AG04450 (cell line): Measurements from ENCODE around the gene MCRIP2. TPM values are rescaled to one million over a fixed set of nuclear protein-coding genes. Genes with fewer than 3 reads are reported as not detected.
"Not testable (repeated sequence)": the region's sequence is repeated elsewhere in the genome, so short reads cannot be mapped to it uniquely, and the experiment has no call there.

Experiments used
- CTCF ChIA-PET: fragments of 300-600, 350-600 bp; formaldehyde crosslinking; extraction: SDS; loops from one replicate; lab custom pipeline; 2022; ENCODE audit warnings: antibody characterized with exemption, inconsistent platforms; lab: Charles Lee
- POLR2A ChIA-PET: fragments of 350-600 bp; formaldehyde crosslinking; extraction: SDS; loops from one replicate; lab custom pipeline; 2021; ENCODE audit warnings: antibody characterized with exemption, inconsistent platforms; lab: Yijun Ruan, JAX
- DNase-seq: peaks from one replicate; pipeline ENCODE4 v3.0.0-alpha.2; 2011; ENCODE audit warnings: low read depth, low spot score
- H3K27ac ChIP-seq: one replicate; pipeline ENCODE4 v1.5.1; 2012; ENCODE audit warnings: low read depth, low read length, control low read depth
- H3K27me3 ChIP-seq: one replicate; pipeline ENCODE4 v1.6.0; 2012; ENCODE audit warnings: low read length; ENCODE audit not compliant: control insufficient read depth, insufficient read depth
- H3K4me3 ChIP-seq: 2 replicates; pipeline ENCODE4 v1.5.1; 2011; ENCODE audit warnings: mild to moderate bottlenecking, low read depth, low read length, control low read depth
- H3K9me3 ChIP-seq: 2 replicates; pipeline ENCODE4 v1.5.1; 2012; ENCODE audit warnings: low read length; ENCODE audit not compliant: control insufficient read depth, insufficient read depth
- CTCF ChIP-seq: IDR thresholded peaks from 2 replicates; pipeline ENCODE4 v1.5.1; 2011; ENCODE audit warnings: low read depth, low read length, control low read depth, inconsistent platforms
- polyA plus RNA-seq: library from polyadenylated mRNA; depleted of rRNA; stranded (reverse); fragments of >200 nt; gene quantifications from 2 replicates; pipeline ENCODE4 v1.2.3, GENCODE V29; 2011

MCRIP2 gene
- polyA plus RNA-seq, 1 experiment: 6.7 TPM

GRCh38 chr16:593807-594206 is 47.8 kb upstream of the MCRIP2 start:
- POLR2A ChIA-PET: no interaction called here
- DNase-seq: no peak
- Histone ChIP-seq H3K27me3 (no peaks in the 10 kb centered on the region), H3K4me3 (no peak overlapping the region), H3K27ac (no peak overlapping the region), H3K9me3 (peaks cover 1% of the 10 kb centered on the region; the same call in 1 of the 2 replicates)
- CTCF ChIA-PET: no interaction called here
- no peak for TF ChIP-seq CTCF

DNA sequence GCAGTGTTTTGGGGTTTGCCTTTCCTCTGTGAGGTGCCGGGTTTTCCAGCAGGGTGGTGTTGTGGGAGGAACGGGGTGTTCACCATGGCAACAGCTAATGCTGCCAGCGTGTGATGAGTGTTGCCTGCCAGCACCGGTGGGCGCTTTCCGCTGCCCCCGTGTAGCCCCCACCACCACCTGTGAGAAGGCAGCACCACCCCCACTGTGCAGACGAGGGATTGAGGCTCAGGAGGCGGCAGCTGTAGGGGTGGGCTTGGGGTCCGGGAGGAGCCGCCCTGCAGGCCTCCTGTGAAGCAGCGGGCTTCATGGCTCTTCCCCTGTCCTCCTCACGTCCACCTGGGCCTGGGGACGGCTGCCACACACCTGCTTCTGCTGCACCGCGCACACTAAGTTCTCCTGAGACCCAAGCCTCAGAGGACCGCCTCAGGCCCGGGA is 46.5 kb upstream of the MCRIP2 start:
- POLR2A ChIA-PET: no interaction called here
- CTCF ChIA-PET: no interaction called here
- Histone ChIP-seq H3K27ac (no peak overlapping the region), H3K27me3 (no peaks in the 10 kb centered on the region), H3K9me3 (peaks cover 8% of the 10 kb centered on the region), H3K4me3 (no peak overlapping the region)
- DNase-seq: no peak
- no peak for TF ChIP-seq CTCF

GRCh38 chr16:595942-596735 is 45.5 kb upstream of the MCRIP2 start:
- H3K9me3 ChIP-seq: peaks cover 8% of the 10 kb centered on the region
- no peak overlapping the region for H3K27ac ChIP-seq
- TF ChIP-seq CTCF: no peak
- CTCF ChIA-PET: no interaction called here
- no peak overlapping the region for H3K4me3 ChIP-seq
- POLR2A ChIA-PET: interaction anchor here (0.6 kb wide), 1 partner anchor 11 kb away, joined by 4 read pairs; no protein-coding TSS in a partner anchor
- no peaks in the 10 kb centered on the region for H3K27me3 ChIP-seq
- no peak for DNase-seq

- Histone ChIP-seq H3K4me3 (no peak overlapping the region), H3K9me3 (peaks cover 8% of the 10 kb centered on the region), H3K27ac (no peak overlapping the region), H3K27me3 (no peaks in the 10 kb centered on the region)
- no peak for TF ChIP-seq CTCF
- no peak for DNase-seq
- POLR2A ChIA-PET: interaction anchor here (0.6 kb wide), 1 partner anchor 10 kb away, joined by 4 read pairs; no protein-coding TSS in a partner anchor
- CTCF ChIA-PET: no interaction called here
These were observed 44.9 kb upstream of the MCRIP2 start for GRCh38 chr16:596736-597060.

- not testable (repeated sequence) for H3K9me3 ChIP-seq, H3K27me3 ChIP-seq, H3K4me3 ChIP-seq, H3K27ac ChIP-seq, DNase-seq
- CTCF ChIA-PET: interaction anchor here (0.7 kb wide), 1 partner anchor 217 kb away, joined by 3 read pairs; no protein-coding TSS in a partner anchor
- POLR2A ChIA-PET: interaction anchor here (0.6 to 0.7 kb wide), 2 partner anchors 18 to 412 kb away, joined by 4 to 5 read pairs; no protein-coding TSS in a partner anchor
These were observed 44.0 kb upstream of the MCRIP2 start for GRCh38 chr16:597655-598054.
